H9 (cell line): ENCODE measurements around the gene KRTAP12-2. TPM values are rescaled to one million over a fixed set of nuclear protein-coding genes. Genes with fewer than 3 reads are reported as not detected.

Source experiments
- DNase-seq: peaks from one replicate; pipeline ENCODE4 v3.0.0-alpha.2; 2017
- H2AFZ ChIP-seq: one replicate; pipeline ENCODE4 v1.6.1; 2013; ENCODE audit warnings: mild to moderate bottlenecking, low read length, control low read depth, moderate library complexity
- H2AK5ac ChIP-seq: 2 replicates; pipeline ENCODE4 v1.6.1; 2013; ENCODE audit warnings: low read length, control low read depth, mixed read lengths; ENCODE audit not compliant: insufficient read length
- H2BK120ac ChIP-seq: one replicate; pipeline ENCODE4 v1.6.1; 2013; ENCODE audit warnings: low read depth, mild to moderate bottlenecking, low read length, control low read depth, inconsistent platforms; ENCODE audit not compliant: poor library complexity, severe bottlenecking
- H2BK12ac ChIP-seq: 2 replicates; pipeline ENCODE4 v1.6.1; 2013; ENCODE audit warnings: low read length, control low read depth, mixed read lengths, low read depth; ENCODE audit not compliant: insufficient read length
- H2BK15ac ChIP-seq: 2 replicates; pipeline ENCODE4 v1.6.1; 2013; ENCODE audit warnings: low read depth, low read length, control low read depth
- H2BK20ac ChIP-seq: one replicate; pipeline ENCODE4 v1.6.1; 2013; ENCODE audit warnings: low read depth, mild to moderate bottlenecking, low read length, control low read depth, inconsistent platforms; ENCODE audit not compliant: poor library complexity, severe bottlenecking
- H2BK5ac ChIP-seq: 2 replicates; pipeline ENCODE4 v1.6.1; 2013; ENCODE audit warnings: low read length, control low read depth, mixed read lengths; ENCODE audit not compliant: insufficient read length
- H3K14ac ChIP-seq: 2 replicates; pipeline ENCODE4 v1.6.1; 2013; ENCODE audit warnings: low read length, control low read depth; ENCODE audit not compliant: insufficient read depth
- H3K18ac ChIP-seq: 2 replicates; pipeline ENCODE4 v1.6.1; 2013; ENCODE audit warnings: low read depth, mild to moderate bottlenecking, mixed read lengths, low read length, control low read depth; ENCODE audit not compliant: insufficient read length
- H3K23ac ChIP-seq: 2 replicates; pipeline ENCODE4 v1.6.1; 2013; ENCODE audit warnings: low read length, control low read depth, mixed read lengths, low read depth; ENCODE audit not compliant: insufficient read length
- H3K23me2 ChIP-seq: 2 replicates; pipeline ENCODE4 v1.6.1; 2013; ENCODE audit warnings: low read depth, mild to moderate bottlenecking, mixed read lengths, low read length, control low read depth; ENCODE audit not compliant: insufficient read length, poor library complexity, severe bottlenecking
- H3K27ac ChIP-seq: 2 replicates; pipeline ENCODE4 v1.5.1; 2013; ENCODE audit warnings: low read length, control low read depth, mixed read lengths, low read depth; ENCODE audit not compliant: insufficient read length
- H3K27me3 ChIP-seq: 2 replicates; pipeline ENCODE4 v1.6.1; 2013; ENCODE audit warnings: low read length, control low read depth, inconsistent platforms; ENCODE audit not compliant: insufficient read depth
- H3K4ac ChIP-seq: 2 replicates; pipeline ENCODE4 v1.6.1; 2013; ENCODE audit warnings: low read depth, mild to moderate bottlenecking, control low read depth, inconsistent platforms, low read length, moderate library complexity
- H3K4me1 ChIP-seq: 2 replicates; pipeline ENCODE4 v1.6.1; 2013; ENCODE audit warnings: low read length, control low read depth, inconsistent platforms; ENCODE audit not compliant: insufficient read depth
- H3K4me2 ChIP-seq: 2 replicates; pipeline ENCODE4 v1.6.1; 2013; ENCODE audit warnings: low read length, control low read depth, mixed read lengths; ENCODE audit not compliant: insufficient read length, insufficient read depth
- H3K56ac ChIP-seq: 2 replicates; pipeline ENCODE4 v1.6.1; 2013; ENCODE audit warnings: low read depth, mild to moderate bottlenecking, mixed read lengths, low read length, control low read depth; ENCODE audit not compliant: insufficient read length
- H3K79me1 ChIP-seq: 2 replicates; pipeline ENCODE4 v1.6.1; 2013; ENCODE audit warnings: low read depth, mild to moderate bottlenecking, moderate library complexity, low read length, control low read depth, inconsistent platforms; ENCODE audit not compliant: insufficient read depth, poor library complexity, severe bottlenecking
- H3K79me2 ChIP-seq: 2 replicates; pipeline ENCODE4 v1.6.1; 2013; ENCODE audit warnings: low read length, control low read depth, inconsistent platforms; ENCODE audit not compliant: insufficient read depth
- H3K9ac ChIP-seq: 2 replicates; pipeline ENCODE4 v1.6.1; 2013; ENCODE audit warnings: low read length, control low read depth, mixed read lengths; ENCODE audit not compliant: insufficient read length; ENCODE audit errors: extremely low read depth
- H3K9me3 ChIP-seq: one replicate; pipeline ENCODE4 v1.6.1; 2013; ENCODE audit warnings: low read depth, low read length, inconsistent platforms; ENCODE audit not compliant: control insufficient read depth
- H3T11ph ChIP-seq: one replicate; pipeline ENCODE4 v1.6.1; 2013; ENCODE audit warnings: mild to moderate bottlenecking, low read length, control low read depth, inconsistent platforms
- H4K20me1 ChIP-seq: one replicate; pipeline ENCODE4 v1.6.1; 2013; ENCODE audit not compliant: control insufficient read depth, insufficient read length, insufficient read depth
- H4K5ac ChIP-seq: 2 replicates; pipeline ENCODE4 v1.6.1; 2013; ENCODE audit warnings: low read depth, mild to moderate bottlenecking, mixed read lengths, low read length, control low read depth; ENCODE audit not compliant: insufficient read length
- H4K8ac ChIP-seq: replicated peaks from 2 replicates; pipeline ENCODE4 v1.6.1; 2013; ENCODE audit warnings: low read length, control low read depth, mixed read lengths, low read depth; ENCODE audit not compliant: insufficient read length
- H4K91ac ChIP-seq: 2 replicates; pipeline ENCODE4 v1.6.1; 2013; ENCODE audit warnings: low read depth, mild to moderate bottlenecking, moderate library complexity, mixed read lengths, low read length, control low read depth; ENCODE audit not compliant: insufficient read length
- H3K27ac Mint-ChIP-seq, 3 experiments: 2 replicates in 2 of 3; 3 replicates in 1 of 3; pipeline ENCODE4 v1.8.0; 2020 to 2021; ENCODE audit warnings: mixed read lengths in 3 of 3, mild to moderate bottlenecking in 1 of 3, moderate library complexity in 1 of 3
- H3K27me3 Mint-ChIP-seq: 2 replicates; pipeline ENCODE4 v1.8.0; 2021; ENCODE audit warnings: low read depth, mild to moderate bottlenecking, moderate library complexity, mixed read lengths
- H3K36me3 Mint-ChIP-seq, 3 experiments: 2 replicates in 2 of 3; 3 replicates in 1 of 3; pipeline ENCODE4 v1.8.0; 2020 to 2021; ENCODE audit warnings: low read depth in 3 of 3, mixed read lengths in 3 of 3; ENCODE audit not compliant: insufficient read depth in 1 of 3
- H3K4me1 Mint-ChIP-seq, 2 experiments: 2 replicates each; pipeline ENCODE4 v1.8.0; 2020; ENCODE audit warnings: mixed read lengths in 2 of 2
- H3K4me3 Mint-ChIP-seq, 2 experiments: 2 replicates in 1 of 2; 3 replicates in 1 of 2; pipeline ENCODE4 v1.8.0; 2020 to 2021; ENCODE audit warnings: mild to moderate bottlenecking in 2 of 2, mixed read lengths in 2 of 2, moderate library complexity in 1 of 2
- H3K9me3 Mint-ChIP-seq, 2 experiments: 2 replicates in 1 of 2; 3 replicates in 1 of 2; pipeline ENCODE4 v1.8.0; 2020; ENCODE audit warnings: mild to moderate bottlenecking in 2 of 2, mixed read lengths in 2 of 2, moderate library complexity in 1 of 2
- CTCF ChIP-seq: fragments of 200-600 bp; sonication (generic); conservative IDR thresholded peaks from 3 replicates; pipeline ENCODE4 v1.8.0; 2021; ENCODE audit warnings: antibody characterized with exemption, mild to moderate bottlenecking
- WGBS: extraction: QIAGEN DNeasy Blood & Tissue Kit; methylation state at CpG from one replicate; pipeline ENCODE4 v1.1.7; 2013; ENCODE audit warnings: missing lambda C conversion rate, low lambda C conversion rate, mixed read lengths; ENCODE audit not compliant: insufficient read length; ENCODE audit errors: extremely low coverage; 5-methylcytosine and 5-hydroxymethylcytosine counted together
- total RNA-seq: library from RNA; stranded (reverse); gene quantifications from 2 replicates; pipeline ENCODE4 v1.2.1, GENCODE V29; 2021

The KRTAP12-2 gene
- total RNA-seq, 1 experiment from 2014 or later: not detected

GRCh38 chr21:44653123-44653522, 13.6 kb downstream of the KRTAP12-2 start:
- no peak overlapping the region for H2BK12ac ChIP-seq
- no peak overlapping the region for H3K4me2 ChIP-seq
- H3K9me3 Mint-ChIP-seq: peaks cover 15 to 16% of the 10 kb centered on the region in 2 experiments; a peak in 4 of 5 replicates
- H2BK5ac ChIP-seq: no peak overlapping the region
- no peak for TF ChIP-seq CTCF
- H3K27ac ChIP-seq: no peak overlapping the region
- H2AFZ ChIP-seq: no peak overlapping the region
- peaks cover 4 to 15% (median 8%) of the 10 kb centered on the region in 3 experiments for H3K36me3 Mint-ChIP-seq
- no peak overlapping the region for H3K14ac ChIP-seq
- no peaks in the 10 kb centered on the region for H3K4me1 ChIP-seq
- H3K18ac ChIP-seq: no peak overlapping the region
- H2BK15ac ChIP-seq: no peak overlapping the region
- no peak overlapping the region for H3K4me3 Mint-ChIP-seq
- no peak for DNase-seq
- no peaks in the 10 kb centered on the region for H3K79me2 ChIP-seq
- H3K23ac ChIP-seq: no peak overlapping the region
- no peak overlapping the region for H4K8ac ChIP-seq
- H2BK20ac ChIP-seq: no peak overlapping the region
- H3K27me3 Mint-ChIP-seq: peaks cover 22% of the 10 kb centered on the region
- H3K27ac Mint-ChIP-seq: no peak overlapping the region
- no peak overlapping the region for H3K4ac ChIP-seq
- no peaks in the 10 kb centered on the region for H3K27me3 ChIP-seq
- no peak overlapping the region for H3T11ph ChIP-seq
- no peak overlapping the region for H2BK120ac ChIP-seq
- H4K5ac ChIP-seq: no peak overlapping the region
- no peak overlapping the region for H2AK5ac ChIP-seq
- no peaks in the 10 kb centered on the region for H3K79me1 ChIP-seq
- no peak overlapping the region for H3K9ac ChIP-seq
- H4K20me1 ChIP-seq: no peaks in the 10 kb centered on the region
- WGBS: no CpG with 5 or more reads among the region's 14 CpGs
- no peaks in the 10 kb centered on the region for H3K9me3 ChIP-seq
- H3K23me2 ChIP-seq: peaks cover 2% of the 10 kb centered on the region
- H3K56ac ChIP-seq: no peak overlapping the region
- H4K91ac ChIP-seq: no peak overlapping the region
- H3K4me1 Mint-ChIP-seq: peaks cover 0 to 10% of the 10 kb centered on the region in 2 experiments; a peak in 3 of 4 replicates
